Bronchus fibroblast of lung (primary cell): ENCODE data around the gene TMEM191C. TPM values are rescaled to one million over a fixed set of nuclear protein-coding genes. Genes with fewer than 3 reads are reported as not detected.

Experiments used
- total RNA-seq: library from RNA; depleted of rRNA; stranded (reverse); fragments of >200 nt; gene quantifications from 2 replicates; pipeline ENCODE4 v1.2.3, GENCODE V29; 2015

The TMEM191C gene
- total RNA-seq = 0.15 and 0.50 TPM in 2 replicates

DNA sequence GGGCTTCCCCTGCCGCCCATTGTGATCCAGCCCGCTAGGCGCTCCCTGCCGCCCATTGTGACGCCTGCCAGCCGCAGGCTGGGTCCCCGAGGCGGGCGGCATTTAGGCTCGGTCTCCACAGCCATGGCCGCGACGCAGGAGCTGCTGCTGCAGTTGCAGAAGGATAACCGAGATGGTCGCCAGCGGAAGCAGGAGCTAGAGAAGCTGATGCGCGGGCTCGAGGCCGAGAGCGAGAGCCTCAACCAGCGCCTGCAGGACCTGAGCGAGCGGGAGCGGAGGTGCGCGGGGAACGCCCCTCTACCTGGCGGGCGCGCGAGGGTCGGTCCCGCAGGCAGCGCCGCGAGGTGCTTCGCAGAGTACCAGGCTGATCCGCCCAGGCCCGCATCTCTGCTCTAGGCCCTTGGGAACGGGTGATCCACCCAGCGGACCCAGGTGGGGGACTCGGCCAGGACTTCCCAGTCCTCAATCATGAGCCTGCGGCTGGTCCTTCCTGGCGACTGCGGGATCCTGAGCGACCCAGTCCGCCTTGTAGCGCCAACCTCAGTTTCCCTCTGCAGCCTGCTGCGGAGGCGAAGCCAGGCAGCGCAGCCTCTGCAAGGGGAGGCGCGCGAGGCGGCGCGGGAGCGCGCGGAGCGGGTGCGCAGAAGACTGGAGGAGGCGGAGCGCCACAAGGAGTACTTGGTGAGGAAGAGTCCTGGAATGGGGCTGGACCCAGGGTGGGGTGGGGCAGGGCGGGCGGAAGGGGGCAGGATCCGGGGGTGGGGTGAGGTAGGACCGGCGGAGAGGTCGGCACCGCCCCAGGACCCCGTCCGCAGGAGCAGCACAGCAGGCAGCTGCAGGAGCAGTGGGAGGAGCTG lies at the start of gene TMEM191C:
TMEM191C (plus strand) TSS at position 51 of the 857 bp plus-strand sequence; CDS start at position 124, 73 bp downstream.

Other genes starting within 250 kb of the TMEM191C start
- gene RIMBP3B, start 83.6 kb upstream of the TMEM191C start, total RNA-seq = 0.30 TPM in 1 of 2 replicates, not detected in the other
- gene HIC2, start 50.0 kb upstream of the TMEM191C start, total RNA-seq = 1.7 and 2.1 TPM in 2 replicates
- 0.15 and 0.17 TPM in 2 replicates for gene RIMBP3C, start 84.1 kb downstream of the TMEM191C start, total RNA-seq
- 68.3 and 71.9 TPM in 2 replicates for gene UBE2L3, start 100.3 kb downstream of the TMEM191C start, total RNA-seq
- gene YDJC, start 162.6 kb downstream of the TMEM191C start, total RNA-seq = 52.0 and 57.8 TPM in 2 replicates
- not detected in 2 replicates for gene CCDC116, start 165.4 kb downstream of the TMEM191C start, total RNA-seq
- 61.7 and 72.7 TPM in 2 replicates for gene SDF2L1, start 174.9 kb downstream of the TMEM191C start, total RNA-seq
- 25.6 and 26.5 TPM in 2 replicates for gene PPIL2, start 198.6 kb downstream of the TMEM191C start, total RNA-seq